GM10248 (cell line): ENCODE measurements around the gene CX3CL1.
A peak's percentile ranks its signal among the peaks of the same experiment; 100 is the strongest.
"Not testable (repeated sequence)": the region's sequence is repeated elsewhere in the genome, so short reads cannot be mapped to it uniquely, and the experiment has no call there.

Experiments used
- CTCF ChIA-PET: fragments of 300-600 bp; sonication (Branson Sonifier 250); formaldehyde crosslinking; extraction: SDS; loops from one replicate; lab custom pipeline; 2021; ENCODE audit warnings: antibody characterized with exemption; lab: Yijun Ruan, JAX
- POLR2A ChIA-PET: fragments of 350-650 bp; sonication (Branson Sonifier 250); formaldehyde crosslinking; extraction: SDS; loops from one replicate; lab custom pipeline; 2020; ENCODE audit warnings: antibody characterized with exemption; lab: Yijun Ruan, JAX
- DNase-seq: peaks from one replicate; pipeline ENCODE4 v3.0.0; 2012; ENCODE audit errors: extremely low spot score
- TF ChIP-seq, protein P1 (sequence below): IDR thresholded peaks from 2 replicates; pipeline ENCODE4 v1.5.1; 2012; ENCODE audit warnings: mild to moderate bottlenecking, low read depth; ENCODE audit errors: extremely low read depth, missing control alignments, control extremely low read depth

The CX3CL1 gene

DNA sequence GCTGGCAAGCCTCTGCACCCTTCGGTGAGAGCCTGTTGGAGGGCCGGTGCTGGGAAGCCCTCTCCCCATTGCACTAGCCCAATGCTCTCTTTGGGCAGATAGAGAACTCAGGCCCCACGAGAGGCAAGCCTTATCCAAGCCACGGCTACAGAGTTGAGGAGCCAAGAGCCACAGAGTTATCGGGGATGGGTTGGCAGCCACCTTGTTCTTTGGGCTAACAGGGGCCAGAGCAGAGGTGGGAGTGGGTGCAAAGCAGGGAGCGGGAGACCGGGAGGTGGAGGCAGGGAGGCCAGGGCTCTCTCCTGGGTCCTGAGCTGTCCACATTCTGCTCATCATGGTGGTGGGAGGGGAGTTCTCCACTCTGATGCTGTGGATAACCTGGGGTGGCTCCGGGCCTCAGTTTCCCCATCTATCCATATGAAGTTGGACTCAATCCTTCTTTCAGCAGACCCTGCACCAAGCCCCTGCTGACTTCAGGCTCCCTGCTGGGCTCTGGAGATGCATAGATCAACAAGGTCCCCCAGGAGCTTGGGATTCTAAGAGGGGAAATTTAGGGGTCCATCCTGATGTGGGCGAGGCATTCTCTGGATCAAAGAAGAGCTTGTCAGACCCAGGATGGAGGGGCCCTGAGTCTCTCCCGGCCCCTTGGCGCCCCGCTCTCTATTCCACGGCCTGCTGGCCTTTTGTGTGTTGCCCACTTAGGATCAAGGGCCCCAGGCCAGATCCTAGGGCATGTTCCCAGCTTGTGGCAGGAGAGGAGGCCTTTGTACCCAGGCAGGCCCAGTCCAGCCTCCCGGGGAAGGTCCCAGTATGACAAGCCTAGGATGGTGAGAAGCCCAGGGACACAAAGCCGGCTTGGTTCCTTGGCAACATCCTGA is 557 bp upstream of the CX3CL1 start:
- POLR2A ChIA-PET: interaction anchor here (0.8 to 1.0 kb wide), 3 partner anchors 14 to 42 kb away, joined by 3 to 6 read pairs (median 4); no protein-coding TSS in a partner anchor
- TF ChIP-seq, protein P1, sequence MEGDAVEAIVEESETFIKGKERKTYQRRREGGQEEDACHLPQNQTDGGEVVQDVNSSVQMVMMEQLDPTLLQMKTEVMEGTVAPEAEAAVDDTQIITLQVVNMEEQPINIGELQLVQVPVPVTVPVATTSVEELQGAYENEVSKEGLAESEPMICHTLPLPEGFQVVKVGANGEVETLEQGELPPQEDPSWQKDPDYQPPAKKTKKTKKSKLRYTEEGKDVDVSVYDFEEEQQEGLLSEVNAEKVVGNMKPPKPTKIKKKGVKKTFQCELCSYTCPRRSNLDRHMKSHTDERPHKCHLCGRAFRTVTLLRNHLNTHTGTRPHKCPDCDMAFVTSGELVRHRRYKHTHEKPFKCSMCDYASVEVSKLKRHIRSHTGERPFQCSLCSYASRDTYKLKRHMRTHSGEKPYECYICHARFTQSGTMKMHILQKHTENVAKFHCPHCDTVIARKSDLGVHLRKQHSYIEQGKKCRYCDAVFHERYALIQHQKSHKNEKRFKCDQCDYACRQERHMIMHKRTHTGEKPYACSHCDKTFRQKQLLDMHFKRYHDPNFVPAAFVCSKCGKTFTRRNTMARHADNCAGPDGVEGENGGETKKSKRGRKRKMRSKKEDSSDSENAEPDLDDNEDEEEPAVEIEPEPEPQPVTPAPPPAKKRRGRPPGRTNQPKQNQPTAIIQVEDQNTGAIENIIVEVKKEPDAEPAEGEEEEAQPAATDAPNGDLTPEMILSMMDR: no peak
- no peak for DNase-seq
- CTCF ChIA-PET: interaction anchor here (1.0 to 10.2 kb wide), 5 partner anchors 9 to 71 kb away, joined by 3 to 87 read pairs (median 5); no protein-coding TSS in a partner anchor

DNA sequence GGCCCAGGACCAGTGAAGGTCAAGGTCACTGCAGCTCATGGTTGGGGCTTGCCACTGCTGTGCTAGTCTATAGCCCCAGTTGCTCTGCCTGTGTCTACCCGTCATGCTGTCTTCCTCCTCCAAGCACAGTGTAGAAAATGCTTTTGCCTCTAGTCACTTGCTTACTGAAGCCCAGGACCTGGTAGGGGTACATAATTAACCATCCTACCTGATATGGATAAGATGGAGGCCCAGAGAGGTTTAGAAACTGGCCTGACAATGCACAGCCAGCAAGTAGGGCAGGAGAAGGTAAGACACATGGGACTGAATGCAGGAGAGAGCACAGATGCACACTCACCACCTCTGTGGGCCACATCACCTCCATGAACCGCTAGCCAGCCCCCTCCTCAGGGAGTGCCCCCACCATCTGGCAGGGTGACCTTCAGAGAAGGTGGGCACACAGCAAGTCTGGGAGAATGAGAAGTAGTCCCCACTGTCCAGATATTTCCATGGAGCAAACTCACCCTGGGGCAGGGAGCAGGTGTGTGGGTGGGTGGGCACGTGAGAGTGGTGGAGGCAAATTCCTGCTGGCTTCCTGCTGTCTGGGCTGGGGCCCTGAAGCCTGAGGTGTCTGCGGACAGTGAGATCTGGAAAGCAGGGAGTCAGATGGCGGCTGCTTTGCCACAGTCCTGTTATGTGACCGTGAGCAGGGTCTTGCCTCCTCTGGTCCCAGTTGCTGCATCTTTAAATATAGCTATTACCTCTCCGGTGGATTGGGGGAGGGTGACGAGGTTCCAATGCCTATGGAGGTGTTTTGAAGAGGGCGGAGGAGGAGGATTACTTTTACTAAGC is 1.0 kb downstream of the CX3CL1 start:
- DNase-seq: peak; percentile 19
- CTCF ChIA-PET: interaction anchor here (0.9 to 10.2 kb wide), 4 partner anchors 10 to 72 kb away, joined by 3 to 87 read pairs (median 7); no protein-coding TSS in a partner anchor
- POLR2A ChIA-PET: interaction anchor here (1.0 kb wide), 3 partner anchors 13 to 28 kb away, joined by 3 to 6 read pairs (median 3); no protein-coding TSS in a partner anchor
- TF ChIP-seq, protein P1: no peak

DNA sequence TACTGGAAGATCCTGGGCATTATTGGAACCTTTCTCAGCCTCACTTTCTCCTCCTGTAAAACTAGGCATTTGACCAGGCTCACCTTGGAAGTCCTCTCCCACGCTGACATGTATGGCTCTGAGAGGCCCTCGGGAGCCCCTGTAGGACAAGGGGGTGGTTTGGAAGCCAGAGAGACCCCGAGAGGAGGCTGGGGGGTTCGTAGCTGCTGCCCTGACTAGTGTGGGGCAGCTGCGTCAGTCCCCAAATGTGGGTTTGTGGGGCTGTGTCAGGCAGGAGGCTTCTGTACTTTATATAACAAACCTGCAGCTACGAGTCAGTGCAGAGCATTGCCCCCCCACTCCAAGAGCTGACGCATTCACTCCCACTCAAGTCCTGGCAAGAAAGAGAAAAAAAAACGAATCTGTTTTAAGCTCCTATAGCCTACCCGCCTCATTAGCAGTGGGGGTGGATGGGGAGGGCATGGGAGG is 1.8 kb downstream of the CX3CL1 start:
- TF ChIP-seq, protein P1: no peak
- DNase-seq: peak; percentile 28
- ChIA-PET CTCF (interaction anchor here (0.9 to 10.2 kb wide), 4 partner anchors 28 to 73 kb away, joined by 3 to 87 read pairs (median 4); no protein-coding TSS in a partner anchor), POLR2A (no interaction called here)

DNA sequence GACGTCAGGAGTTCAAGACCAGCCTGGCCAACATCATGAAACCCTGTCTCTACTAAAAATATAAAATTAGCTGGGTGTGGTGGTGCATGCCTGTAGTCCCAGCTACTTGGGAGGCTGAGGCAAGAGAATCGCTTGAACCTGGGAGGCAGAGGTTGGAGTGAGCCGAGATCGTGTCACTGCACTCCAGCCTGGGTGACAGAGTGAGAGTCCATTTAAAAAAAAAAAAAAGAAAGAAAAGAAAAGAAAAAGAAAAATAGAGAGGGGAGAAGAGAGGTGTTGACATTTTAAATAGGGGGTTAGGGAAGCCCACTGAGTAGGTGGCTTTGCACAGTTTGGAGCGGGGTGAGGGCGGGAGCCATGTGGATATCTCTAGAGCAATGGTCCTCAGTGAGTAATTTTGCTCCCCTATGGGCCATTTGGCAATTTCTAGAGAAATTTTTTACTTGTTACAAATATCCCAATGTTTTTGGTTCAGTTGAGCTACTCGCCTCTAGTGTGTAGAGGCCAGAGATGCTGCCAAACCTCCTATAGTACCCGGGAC is 2.7 kb downstream of the CX3CL1 start:
- DNase-seq: peak; percentile 2
- POLR2A ChIA-PET: not testable (repeated sequence)
- CTCF ChIA-PET: interaction anchor here (1.0 to 10.2 kb wide), 7 partner anchors 10 to 74 kb away, joined by 3 to 87 read pairs (median 4); partner anchors contain the start of gene CCL22

DNA sequence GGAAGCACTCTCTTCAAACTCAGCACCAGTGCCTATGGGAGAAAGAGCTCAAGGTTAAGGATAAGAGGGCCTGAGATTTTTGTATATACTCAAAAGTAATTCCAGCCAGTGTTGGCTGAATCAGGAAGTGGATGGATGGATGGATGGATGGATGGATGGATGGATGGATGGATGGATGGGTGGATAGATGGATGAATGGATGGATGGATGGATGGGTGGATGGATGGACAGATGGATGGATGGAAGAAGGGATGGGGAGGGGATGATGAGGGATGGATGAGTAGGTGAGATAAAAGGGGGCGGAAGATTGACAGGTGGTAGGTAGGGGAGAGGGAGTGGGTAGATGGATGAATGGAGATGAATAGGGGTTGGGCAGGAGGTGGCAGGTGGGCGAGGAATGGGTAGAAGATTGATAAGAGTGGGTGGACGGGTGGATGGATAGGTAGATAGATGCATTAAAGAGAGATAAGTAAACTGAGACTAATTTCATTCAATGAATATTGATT is 4.1 kb downstream of the CX3CL1 start:
- CTCF ChIA-PET: interaction anchor here (1.3 to 10.2 kb wide), 5 partner anchors 11 to 76 kb away, joined by 3 to 87 read pairs (median 6); partner anchors contain the start of gene CCL22

More for the DNA sequence above, 4.1 kb downstream of the CX3CL1 start:
- POLR2A ChIA-PET: no interaction called here
- TF ChIP-seq, protein P1: no peak
- DNase-seq: no peak
